Ovary (tissue), 9 donors: Measurements from ENCODE around the gene DNAJC1. TPM values are rescaled to one million over a fixed set of nuclear protein-coding genes. Genes with fewer than 3 reads are reported as not detected.

Source experiments
- DNase-seq, 5 donors: peaks; one replicate each; pipeline ENCODE4 v3.0.0-alpha.2; 2019 to 2020
- H3K27ac ChIP-seq, 2 donors: fragments of 200-600 bp; one replicate each; pipeline versions ENCODE4 v1.5.1 to v1.8.0; 2019 to 2022
- H3K27me3 ChIP-seq: fragments of 200-600 bp; one replicate; pipeline ENCODE4 v1.8.0; 2022
- H3K36me3 ChIP-seq: fragments of 200-600 bp; sonication (generic); one replicate; pipeline ENCODE4 v1.5.1; 2019
- H3K4me1 ChIP-seq: one replicate; pipeline ENCODE4 v1.8.1; 2013; ENCODE audit warnings: mild to moderate bottlenecking, moderate library complexity; ENCODE audit not compliant: insufficient read depth
- H3K4me3 ChIP-seq: fragments of 200-600 bp; sonication (generic); one replicate; pipeline ENCODE4 v1.5.1; 2017
- H3K9me3 ChIP-seq, 2 donors: fragments of 200-600 bp in 1 of 2; sonication (generic) in 1 of 2; one replicate each; pipeline versions ENCODE4 v1.5.1 to v1.8.1; 2013 to 2019; ENCODE audit warnings: mild to moderate bottlenecking in 1 of 2, moderate library complexity in 1 of 2
- EP300 ChIP-seq: sonication (generic); formaldehyde crosslinking; IDR thresholded peaks from one replicate; pipeline ENCODE4 v1.6.1; 2017; ENCODE audit warnings: antibody characterized with exemption
- POLR2A ChIP-seq: fragments of 450-650 bp; IDR thresholded peaks from one replicate; pipeline ENCODE4 v1.6.1; 2017; ENCODE audit warnings: antibody characterized with exemption, mild to moderate bottlenecking, moderate library complexity
- WGBS, 3 donors: extraction: QIAGEN DNeasy Blood & Tissue Kit in 1 of 3; methylation state at CpG; one replicate each; pipeline versions ENCODE4 v1.1.5 to v1.1.7; 2013 to 2017; 5-methylcytosine and 5-hydroxymethylcytosine counted together
- intact Hi-C, 4 donors: fragments of 100-400 bp; cut with DNase I; formaldehyde crosslinking; loops; one replicate each; pipeline versions ENCODE4 v1.11.0 to v1.15.1; 2022 to 2023
- polyA plus RNA-seq, 2 donors: library from polyadenylated mRNA; stranded (reverse); fragments of 200-250 nt in 1 of 2; fragments of 350-450 nt in 1 of 2; fragmentation: Illumina TruSeq in 1 of 2; extraction: RNeasy Lipid Tissue Mini Kit (QIAGEN cat#74804) in 1 of 2; gene quantifications; one replicate each; pipeline ENCODE4 v1.2.3, GENCODE V29; 2013 to 2014
- total RNA-seq, 7 donors: library from RNA; depleted of rRNA in 2 of 7; stranded (reverse); fragments of >200 nt in 2 of 7; fragmentation: NEBNext Ultra II Directional in 3 of 7; extraction: Animal tissue kit (Norgen Biotek cat#: 25700) in 3 of 7; gene quantifications; one replicate each; pipeline versions ENCODE4 v1.1.0 to v1.2.4, GENCODE V29; 2016 to 2023
- TF ChIP-seq, protein P1 (sequence below), 3 donors: fragments of 450-650 bp in 2 of 3; fragments of 200-600 bp in 1 of 3; IDR thresholded peaks; one replicate each; pipeline versions ENCODE4 v1.5.1 to v1.8.0; 2016 to 2022; ENCODE audit warnings: antibody characterized with exemption in 3 of 3, mild to moderate bottlenecking in 1 of 3
- donor health status: DM: no; HTN: no; CAD: no; lungs with moderate emphysema.
- donor health status: DM: no; HTN: no; CAD: no.
- donor health status: Bipolar disorder and iron deficiency.
- donor health status: DM: yes; HTN: yes; CAD: no.
- donor health status: DM: no; HTN: no; CAD: no.
- donor health status: DM: yes; HTN: yes; CAD: no.

Gene DNAJC1
- total and polyA plus RNA-seq, 9 donors, result 18.8 to 62.7 (median 21.0) TPM

DNA sequence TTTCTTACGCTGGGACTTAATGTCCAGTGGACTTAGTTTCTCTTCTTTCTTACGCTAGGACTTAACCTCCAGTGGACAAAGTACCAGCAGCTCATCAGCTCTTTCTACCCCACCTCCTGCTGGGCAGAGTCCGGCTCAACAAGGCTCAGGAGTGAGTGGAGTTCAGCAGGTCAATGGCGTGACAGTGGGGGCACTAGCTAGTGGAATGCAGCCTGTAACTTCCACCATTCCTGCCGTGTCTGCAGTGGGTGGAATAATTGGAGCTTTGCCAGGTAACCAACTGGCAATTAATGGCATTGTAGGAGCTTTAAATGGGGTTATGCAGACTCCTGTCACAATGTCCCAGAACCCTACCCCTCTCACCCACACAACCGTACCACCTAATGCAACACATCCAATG is 269.8 kb downstream of the DNAJC1 start:
- Histone ChIP-seq H3K9me3 (no peaks in the 10 kb centered on the region), H3K27ac (no peak overlapping the region), H3K36me3 (no peaks in the 10 kb centered on the region), H3K4me3 (no peak overlapping the region), H3K27me3 (no peaks in the 10 kb centered on the region), H3K4me1 (no peaks in the 10 kb centered on the region)
- DNase-seq, result no peak
- intact Hi-C loops, result loop anchor here (5.0 kb wide), 3 partner anchors 236 to 651 kb away; no protein-coding TSS in a partner anchor
- WGBS, 3 donors, result 76 to 82% (median 79%) methylated on average over 6 of the region's 6 CpGs
- TF ChIP-seq POLR2A (no peak), EP300 (no peak)
- TF ChIP-seq, protein P1, sequence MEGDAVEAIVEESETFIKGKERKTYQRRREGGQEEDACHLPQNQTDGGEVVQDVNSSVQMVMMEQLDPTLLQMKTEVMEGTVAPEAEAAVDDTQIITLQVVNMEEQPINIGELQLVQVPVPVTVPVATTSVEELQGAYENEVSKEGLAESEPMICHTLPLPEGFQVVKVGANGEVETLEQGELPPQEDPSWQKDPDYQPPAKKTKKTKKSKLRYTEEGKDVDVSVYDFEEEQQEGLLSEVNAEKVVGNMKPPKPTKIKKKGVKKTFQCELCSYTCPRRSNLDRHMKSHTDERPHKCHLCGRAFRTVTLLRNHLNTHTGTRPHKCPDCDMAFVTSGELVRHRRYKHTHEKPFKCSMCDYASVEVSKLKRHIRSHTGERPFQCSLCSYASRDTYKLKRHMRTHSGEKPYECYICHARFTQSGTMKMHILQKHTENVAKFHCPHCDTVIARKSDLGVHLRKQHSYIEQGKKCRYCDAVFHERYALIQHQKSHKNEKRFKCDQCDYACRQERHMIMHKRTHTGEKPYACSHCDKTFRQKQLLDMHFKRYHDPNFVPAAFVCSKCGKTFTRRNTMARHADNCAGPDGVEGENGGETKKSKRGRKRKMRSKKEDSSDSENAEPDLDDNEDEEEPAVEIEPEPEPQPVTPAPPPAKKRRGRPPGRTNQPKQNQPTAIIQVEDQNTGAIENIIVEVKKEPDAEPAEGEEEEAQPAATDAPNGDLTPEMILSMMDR (IDR thresholded peaks at IDR 0.05), result no peak

DNA sequence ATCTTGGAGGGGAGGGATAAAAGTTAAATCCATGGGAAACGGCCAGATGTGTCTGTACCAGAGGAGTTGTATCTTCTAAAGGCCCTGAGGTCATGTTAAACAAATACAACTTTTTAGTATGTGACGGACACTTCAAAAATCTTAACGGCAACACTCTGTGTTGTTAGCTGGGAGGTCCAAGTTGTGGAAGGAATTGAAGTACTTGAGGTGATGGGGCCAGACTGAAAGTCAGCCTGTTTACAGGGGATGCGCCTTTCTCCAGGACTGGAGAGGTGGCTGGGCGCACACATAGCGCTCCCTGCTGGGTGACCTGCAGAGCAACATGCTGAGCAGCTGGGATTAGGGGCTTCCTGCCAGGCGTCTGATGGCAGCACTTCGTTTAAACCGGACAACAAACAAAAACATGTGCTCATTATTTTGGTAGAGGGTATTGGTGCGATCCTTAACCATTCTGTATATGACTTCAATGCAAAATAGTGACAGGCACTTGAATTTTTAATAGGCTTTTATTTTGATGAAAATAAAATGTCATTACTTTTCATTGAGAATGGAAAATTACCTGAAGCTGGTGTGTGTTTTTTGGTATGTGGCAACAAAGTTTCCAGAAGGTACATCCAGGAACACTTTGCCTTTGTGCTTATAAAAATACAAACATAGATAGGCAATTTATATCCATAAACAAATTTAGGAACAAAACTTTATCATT is 271.3 kb downstream of the DNAJC1 start:
- H3K9me3 ChIP-seq, result no peaks in the 10 kb centered on the region
- no peaks in the 10 kb centered on the region for H3K4me1 ChIP-seq
- intact Hi-C loops, result loop anchor here (5.0 kb wide), 3 partner anchors 235 to 650 kb away; no protein-coding TSS in a partner anchor
- 6 to 10% (median 8%) methylated on average over 10 of the region's 10 CpGs for WGBS, 3 donors
- TF ChIP-seq, protein P1 (IDR thresholded peaks at IDR 0.05), result peak; percentile 59 to 84 (median 82)
- TF ChIP-seq POLR2A, result no peak
- DNase-seq, result peak; percentile 73 to 83 (median 80)
- H3K27me3 ChIP-seq, result no peaks in the 10 kb centered on the region
- H3K36me3 ChIP-seq, result no peaks in the 10 kb centered on the region
- no peak overlapping the region for H3K4me3 ChIP-seq
- H3K27ac ChIP-seq, result no peak overlapping the region

DNA sequence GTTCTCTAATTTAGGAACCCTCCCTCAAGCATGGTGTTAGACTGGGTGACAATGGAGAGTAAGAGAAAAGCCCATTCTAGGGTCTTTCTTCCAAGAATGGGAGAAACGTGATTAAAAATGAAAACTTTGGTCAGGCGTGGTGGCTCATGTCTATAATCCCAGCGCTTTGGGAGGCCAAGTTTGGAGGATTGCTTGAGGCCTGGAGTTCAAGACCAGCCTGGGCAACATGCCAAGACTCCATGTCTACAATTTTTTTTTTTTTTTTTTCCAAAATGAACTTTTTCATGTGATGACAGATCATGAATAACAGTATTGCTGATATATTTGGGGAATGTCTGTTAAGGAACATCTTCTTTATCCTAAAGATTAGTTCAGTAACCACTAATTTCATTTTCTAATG is 274.9 kb downstream of the DNAJC1 start:
- no peak overlapping the region for H3K4me3 ChIP-seq
- TF ChIP-seq, protein P1 (IDR thresholded peaks at IDR 0.05), result no peak
- TF ChIP-seq POLR2A (no peak), EP300 (no peak)
- H3K36me3 ChIP-seq, result no peaks in the 10 kb centered on the region
- 82 to 93% (median 89%) methylated on average over 3 of the region's 3 CpGs for WGBS, 3 donors
- no peaks in the 10 kb centered on the region for H3K9me3 ChIP-seq
- intact Hi-C loops, result no loop called here
- no peak for DNase-seq
- peaks cover 2% of the 10 kb centered on the region for H3K4me1 ChIP-seq
- no peaks in the 10 kb centered on the region for H3K27me3 ChIP-seq
- no peak overlapping the region for H3K27ac ChIP-seq

DNA sequence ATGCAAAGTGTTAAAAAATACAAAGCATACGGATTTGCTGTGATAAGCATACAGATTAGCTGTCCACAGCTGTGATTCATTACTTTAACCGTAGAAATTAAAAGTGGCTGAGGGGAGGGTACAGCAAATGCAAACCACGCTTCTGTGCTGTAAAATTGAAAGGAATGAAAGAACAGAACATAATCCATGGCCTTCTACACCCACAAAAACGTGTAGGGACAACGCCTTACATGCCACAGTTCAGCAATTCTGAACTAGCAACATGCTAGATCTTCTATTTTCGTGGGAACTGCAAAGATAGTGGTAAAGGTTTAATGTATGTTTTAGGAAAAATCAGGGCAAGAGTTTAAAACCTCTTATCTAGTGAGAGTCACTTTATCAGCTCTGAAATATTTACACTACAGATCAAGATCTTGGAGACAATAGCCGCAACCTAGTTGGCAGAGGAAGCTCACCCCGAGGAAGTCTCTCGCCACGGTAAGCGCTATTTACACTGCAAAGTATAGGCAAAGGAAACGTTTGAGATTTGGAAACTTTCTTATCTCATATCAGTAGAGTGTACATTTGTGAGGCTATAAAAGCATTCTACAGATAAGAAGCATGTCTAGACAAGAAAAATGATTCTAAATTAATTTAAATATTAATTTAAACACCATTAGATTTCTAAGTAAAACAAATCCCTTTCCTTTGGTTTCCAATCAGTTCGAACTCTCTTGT is 275.9 kb downstream of the DNAJC1 start:
- Histone ChIP-seq H3K9me3 (no peaks in the 10 kb centered on the region), H3K27ac (no peak overlapping the region), H3K4me1 (peaks cover 2% of the 10 kb centered on the region), H3K36me3 (no peaks in the 10 kb centered on the region), H3K27me3 (no peaks in the 10 kb centered on the region), H3K4me3 (no peak overlapping the region)
- DNase-seq, result no peak
- no peak for TF ChIP-seq POLR2A
- TF ChIP-seq, protein P1 (IDR thresholded peaks at IDR 0.05), result no peak
- TF ChIP-seq EP300, result no peak
- 64 to 72% (median 67%) methylated on average over 13 of the region's 13 CpGs for WGBS, 3 donors
- intact Hi-C loops, result no loop called here
